ENCODE data around the gene WDR62.

WDR62 gene

DNA sequence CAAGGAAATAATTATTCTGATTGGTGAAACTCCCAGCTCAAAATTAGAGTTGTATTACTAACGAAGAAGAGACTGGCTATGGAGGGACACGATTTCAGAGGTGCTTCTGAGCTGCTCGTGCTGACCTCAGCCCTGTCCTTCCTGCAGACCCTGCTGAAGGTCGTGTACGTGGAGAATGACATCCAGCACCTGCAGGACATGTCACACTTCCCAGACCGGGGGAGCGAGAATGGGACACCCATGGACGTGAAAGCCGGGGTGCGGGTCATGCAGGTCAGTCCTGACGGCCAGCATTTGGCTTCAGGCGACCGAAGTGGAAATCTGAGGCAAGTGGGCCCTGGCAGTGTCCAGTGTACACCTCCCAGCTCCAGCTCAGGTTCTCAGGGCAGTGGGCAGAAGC, 28.2 kb downstream of the WDR62 start:
- DNase-seq, result no peak

DNA sequence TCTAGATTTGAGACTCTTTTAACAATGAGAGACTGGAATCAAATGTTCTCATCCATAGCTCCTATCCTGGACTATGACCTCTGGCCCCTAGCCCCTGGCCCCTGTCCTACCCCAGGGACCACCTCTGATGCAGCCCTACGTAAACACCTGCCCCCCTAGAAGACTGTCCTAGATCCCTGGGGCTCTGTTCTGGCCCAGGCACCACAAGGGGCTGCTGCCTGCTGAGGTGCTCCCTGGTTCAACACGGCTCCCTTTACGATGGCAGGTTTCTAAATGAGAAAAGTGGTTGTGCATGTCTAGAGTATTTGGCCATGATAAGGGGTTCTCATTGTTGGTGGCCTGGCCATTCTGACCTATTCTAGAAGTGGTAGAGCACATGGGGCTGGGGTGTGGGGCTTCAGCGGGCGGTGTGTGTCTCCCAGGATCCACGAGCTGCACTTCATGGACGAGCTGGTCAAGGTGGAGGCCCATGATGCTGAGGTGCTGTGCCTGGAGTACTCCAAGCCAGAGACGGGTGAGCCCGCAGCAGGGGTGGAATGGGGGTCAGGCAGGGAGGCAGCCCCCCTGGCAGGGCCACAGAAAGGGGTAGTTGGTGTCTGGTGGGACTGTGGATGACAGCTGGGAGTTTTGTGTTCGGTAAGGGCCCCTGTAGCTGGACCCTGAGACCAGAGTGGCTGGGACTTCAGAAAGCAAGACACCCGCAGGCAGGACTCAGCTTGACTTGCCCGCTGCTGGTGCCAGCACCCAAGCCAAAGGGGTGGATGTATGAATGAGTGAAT, 29.7 kb downstream of the WDR62 start:
- no peak for DNase-seq

DNA sequence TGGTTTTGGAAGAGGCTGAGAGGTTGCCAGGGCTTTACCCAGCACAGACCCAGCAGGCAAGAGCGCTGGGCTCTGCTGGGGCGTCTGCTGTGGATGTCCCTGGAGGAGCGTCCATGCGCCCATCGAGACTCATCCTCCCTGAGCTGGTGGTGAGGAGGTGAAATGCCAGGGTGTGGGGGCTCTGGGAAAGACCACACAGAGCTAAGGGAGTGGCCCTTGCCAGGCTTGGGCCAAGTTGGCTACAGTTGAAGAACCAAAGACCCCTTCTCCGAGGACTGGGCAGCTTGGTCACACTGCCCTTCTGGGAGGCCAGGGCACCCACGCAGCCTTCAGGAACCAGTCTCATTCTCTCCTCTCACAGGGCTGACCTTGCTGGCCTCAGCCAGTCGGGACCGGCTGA, 31.6 kb downstream of the WDR62 start:
- no peak for DNase-seq

DNA sequence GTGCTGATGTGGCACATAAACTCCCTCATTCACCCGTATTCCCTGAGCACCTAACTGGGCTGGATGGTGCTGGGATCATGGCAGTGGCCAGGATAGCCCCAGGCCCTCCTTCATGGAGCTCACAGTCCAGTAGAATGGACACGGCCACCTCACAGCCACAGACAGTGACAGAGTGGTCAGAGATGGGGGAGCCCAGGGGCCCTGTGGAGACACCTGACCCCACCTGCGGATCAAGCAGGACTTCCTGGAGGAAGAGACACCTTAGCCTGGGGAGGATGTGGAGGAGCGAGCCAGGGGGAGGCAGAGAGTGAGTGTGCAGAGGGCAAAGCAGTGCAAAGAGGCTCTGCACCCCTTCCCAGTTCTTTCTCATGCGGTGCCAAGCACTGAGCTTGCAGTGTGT, 35.1 kb downstream of the WDR62 start:
- DNase-seq, result no peak

DNA sequence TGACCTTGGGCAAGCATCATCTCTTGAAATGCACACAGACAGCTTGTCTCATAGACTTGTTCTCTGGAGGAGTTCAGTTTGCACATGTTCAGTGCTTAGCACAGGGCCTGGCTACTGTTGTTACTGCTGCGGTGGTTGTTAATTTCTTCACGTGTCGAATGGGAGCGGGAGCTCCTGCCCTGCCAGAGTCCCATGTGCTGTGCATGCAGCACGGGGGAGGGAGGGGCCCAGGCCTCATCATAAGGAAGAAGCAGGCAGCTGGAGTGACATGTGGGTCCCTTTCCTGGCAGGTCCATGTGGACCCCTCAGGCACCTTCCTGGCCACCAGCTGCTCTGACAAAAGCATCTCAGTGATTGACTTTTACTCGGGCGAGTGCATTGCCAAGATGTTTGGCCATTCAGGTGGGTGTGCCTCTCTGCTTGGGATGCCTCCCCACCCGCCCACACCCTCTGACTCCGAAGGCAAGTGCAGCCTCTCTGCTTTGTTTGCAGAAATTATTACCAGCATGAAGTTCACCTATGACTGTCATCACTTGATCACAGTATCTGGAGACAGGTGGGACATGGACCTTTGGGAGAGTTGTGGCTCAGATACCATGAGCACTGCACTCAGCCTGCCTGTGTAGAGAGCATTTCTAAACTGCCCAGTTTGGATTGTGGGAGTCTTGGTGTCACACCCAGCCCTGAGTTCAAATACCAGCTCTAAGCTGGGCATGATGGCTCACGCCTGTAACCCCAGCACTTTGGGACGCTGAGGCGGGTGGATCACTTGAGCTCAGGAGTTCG, 36.4 kb downstream of the WDR62 start:
- no peak for DNase-seq

DNA sequence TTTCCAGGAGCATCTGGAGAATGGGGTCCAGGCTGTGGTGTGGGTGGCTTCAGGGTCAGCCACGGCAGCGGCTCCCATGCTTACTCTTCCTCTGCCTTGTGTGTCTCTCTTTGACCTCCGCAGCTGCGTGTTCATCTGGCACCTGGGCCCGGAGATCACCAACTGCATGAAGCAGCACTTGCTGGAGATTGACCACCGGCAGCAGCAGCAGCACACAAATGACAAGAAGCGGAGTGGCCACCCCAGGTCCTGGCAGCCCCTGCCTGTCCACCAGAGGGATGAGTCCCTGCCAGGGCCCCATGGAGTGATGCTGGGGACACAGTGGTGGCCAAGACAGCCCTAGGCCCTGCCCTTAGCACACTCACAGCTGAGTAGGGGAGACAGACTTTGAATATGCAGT, 37.9 kb downstream of the WDR62 start:
- no peak for DNase-seq

DNA sequence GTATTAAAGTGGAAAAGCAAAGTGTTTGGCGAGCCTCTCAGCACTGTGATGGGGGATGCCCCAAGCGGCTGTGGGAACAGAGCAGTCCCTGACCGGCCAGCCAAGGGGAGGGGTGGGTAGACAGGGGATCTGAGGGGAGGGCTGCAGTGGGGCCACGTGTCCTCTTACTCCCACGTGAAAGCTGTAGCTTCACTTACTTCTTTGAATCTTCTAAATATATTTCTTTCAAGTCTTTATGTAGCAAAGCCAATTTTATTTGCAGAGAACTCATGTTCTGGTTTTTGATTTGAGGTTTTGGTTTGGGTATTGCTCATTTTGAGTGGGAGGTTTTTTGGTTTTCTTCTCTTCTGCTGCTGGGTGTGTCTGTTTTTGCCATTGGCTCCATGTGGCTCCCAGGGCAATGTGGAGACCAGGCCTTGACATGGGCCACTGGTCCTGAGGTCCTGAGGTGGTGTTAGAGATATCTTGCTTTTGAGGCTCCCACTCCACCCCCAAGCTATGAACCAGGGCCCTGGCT, 38.5 kb downstream of the WDR62 start:
- DNase-seq, result no peak

DNA sequence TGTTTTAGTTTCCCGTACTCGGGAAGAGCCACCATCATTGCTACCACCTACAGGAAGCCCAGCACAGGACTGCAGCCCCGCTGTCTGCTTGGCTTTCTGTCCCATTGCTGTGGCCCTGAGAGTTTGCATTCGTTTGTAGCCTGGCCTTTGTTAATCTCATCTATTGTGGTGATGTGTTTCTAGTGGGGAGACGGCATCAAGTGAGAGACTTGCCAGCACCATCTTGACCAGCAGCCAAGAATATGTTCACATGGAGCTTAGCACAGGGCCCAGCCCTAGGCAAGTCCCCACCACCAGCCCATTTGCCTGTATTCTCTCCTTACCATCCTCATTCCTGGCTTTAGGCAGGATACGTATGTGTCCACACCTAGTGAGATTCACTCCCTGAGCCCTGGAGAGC, 39.0 kb downstream of the WDR62 start:
- DNase-seq, result no peak

DNA sequence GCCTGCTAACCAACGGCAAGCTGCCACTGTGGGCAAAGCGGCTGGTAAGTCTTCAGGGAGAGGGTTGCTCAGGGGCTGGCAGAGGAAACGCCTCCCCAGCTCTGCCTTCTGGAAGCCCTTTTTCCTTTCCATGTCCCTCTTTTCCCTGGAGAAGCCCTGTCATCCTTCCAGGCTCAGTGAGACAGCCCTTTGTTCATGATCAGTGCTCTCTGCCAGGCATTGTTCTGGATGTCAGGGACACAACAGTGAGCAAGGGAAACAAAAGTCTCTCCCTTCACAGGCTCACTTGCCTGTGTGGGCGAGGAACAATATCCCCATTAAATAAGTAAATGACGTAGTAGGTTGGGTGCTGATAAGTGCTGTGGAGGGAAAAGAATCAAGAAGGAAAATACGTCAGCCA, 42.3 kb downstream of the WDR62 start:
- no peak for DNase-seq

DNA sequence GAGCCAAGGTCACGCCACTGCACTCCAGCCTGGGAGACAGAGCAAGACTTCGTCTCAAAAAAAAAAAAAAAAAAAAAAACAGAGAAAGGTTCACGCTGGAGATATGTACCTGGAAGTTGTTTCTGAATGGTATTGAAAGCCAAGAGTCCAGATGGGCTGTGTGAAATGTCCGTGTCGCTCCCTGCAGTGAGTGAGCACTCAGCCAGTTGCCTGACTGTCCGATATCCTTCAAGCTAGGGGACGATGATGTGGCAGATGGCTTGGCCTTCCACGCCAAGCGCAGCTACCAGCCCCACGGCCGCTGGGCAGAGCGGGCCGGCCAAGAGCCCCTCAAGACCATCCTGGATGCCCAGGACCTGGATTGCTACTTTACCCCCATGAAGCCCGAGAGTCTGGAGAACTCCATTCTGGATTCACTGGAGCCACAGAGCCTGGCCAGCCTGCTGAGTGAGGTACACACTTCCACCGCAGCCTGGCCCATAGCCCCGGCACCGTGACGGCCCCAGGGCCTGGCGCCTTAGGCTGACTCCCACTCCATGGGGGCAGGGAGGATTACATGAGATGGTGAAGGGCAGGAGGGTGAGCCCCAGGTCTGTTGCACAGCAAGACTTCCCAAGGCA, 44.6 kb downstream of the WDR62 start:
- no peak for DNase-seq

DNA sequence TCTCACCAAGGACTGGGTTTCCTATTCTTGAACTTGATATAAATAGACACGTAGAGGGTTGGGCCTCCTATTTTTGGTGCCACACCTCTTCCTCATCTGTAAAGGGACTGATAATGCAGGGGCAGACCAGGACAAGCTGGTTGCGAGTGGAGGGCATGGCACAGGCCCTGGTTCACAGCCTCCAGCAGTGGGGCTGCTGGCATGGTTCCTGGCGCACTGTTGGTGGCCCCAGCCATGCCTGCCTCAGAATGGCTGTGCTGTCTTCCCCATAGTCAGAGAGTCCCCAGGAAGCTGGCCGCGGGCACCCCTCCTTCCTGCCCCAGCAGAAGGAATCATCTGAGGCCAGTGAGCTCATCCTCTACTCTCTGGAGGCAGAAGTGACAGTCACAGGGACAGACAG, 45.8 kb downstream of the WDR62 start:
- no peak for DNase-seq

DNA sequence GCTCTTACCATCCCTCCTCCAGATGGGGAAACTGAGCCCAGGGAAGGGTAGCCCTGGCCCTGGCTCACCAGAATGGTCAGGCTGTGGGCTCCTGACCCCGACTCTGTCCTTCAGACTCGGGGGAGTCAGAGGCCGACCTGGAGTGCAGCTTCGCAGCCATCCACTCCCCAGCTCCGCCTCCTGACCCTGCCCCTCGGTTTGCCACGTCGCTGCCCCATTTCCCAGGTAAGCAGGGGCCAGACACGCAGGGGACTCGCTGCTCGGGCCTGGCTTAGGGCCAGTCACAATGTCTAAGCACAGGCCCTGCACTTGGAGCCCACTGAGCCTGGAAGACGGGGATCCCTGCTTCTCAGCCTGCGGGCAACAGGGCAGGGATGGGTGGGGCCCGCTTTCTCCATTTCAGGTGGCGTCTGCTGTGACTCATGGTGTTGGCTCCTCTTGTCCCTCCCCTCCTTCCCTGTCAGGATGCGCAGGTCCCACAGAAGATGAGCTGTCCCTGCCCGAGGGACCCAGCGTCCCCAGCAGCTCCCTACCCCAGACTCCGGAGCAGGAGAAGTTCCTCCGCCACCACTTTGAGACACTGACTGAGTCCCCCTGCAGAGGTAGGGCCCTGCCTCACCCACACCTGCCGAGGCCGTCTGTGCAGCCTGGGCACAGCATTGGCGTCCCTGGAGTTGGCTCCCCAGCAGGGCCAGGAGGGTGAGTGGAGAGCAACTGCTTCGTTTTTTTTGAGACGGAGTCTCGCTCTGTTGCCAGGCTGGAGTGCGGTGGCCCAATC, 47.0 kb downstream of the WDR62 start:
- DNase-seq, result no peak

DNA sequence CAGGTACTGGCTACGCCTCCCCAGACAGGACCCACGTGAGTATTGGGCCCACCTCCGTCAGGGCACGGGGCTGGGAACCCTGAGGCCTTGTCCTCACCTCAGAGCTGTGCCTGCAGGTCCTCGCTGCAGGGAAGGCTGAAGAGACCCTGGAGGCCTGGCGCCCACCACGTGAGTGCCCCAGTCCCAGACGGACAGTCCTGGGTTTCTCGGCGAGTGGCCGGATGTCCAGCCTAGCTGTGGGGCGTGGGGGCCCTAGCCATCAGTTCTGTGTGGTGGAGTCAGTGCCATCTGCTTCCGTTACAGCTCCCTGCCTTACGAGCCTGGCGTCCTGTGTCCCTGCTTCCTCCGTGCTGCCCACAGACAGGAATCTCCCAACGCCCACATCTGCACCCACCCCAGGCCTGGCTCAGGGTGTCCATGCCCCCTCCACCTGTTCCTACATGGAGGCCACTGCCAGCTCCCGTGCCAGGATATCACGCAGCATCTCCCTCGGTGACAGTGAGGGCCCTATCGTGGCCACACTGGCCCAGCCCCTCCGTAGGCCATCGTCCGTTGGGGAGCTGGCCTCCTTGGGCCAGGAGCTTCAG, 48.4 kb downstream of the WDR62 start:
- no peak for DNase-seq

DNA sequence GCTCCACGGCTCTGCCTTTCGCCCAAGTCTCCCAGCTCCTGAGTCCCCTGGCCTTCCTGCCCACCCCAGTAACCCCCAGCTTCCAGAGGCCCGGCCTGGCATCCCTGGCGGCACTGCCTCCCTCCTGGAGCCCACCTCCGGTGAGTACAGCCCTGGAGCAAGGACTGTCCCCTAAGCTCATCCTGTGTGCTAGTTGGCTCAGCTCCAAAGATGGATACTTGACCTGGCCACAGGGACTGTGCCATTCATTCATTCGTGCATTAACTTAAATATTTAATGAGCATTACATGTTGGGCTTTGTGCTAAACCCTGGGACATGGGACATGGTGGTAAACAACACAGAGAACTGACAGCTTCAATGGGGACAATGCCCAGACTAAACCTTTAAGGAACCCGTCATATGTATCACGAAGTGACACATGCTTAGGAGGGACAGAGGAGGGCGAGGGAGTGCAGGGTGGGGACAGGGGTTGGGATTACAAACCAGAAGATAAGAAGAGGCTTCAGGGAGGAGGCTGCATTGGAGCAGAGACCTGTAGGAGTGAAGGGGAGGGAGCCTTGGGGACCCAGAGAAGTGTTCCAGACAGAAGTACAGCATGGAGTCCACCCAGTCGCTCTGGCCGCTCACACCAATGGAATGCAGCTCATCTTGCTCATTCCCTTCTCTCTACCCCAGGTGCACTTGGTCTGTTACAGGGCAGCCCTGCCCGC, 49.3 kb downstream of the WDR62 start:
- DNase-seq, result no peak

DNA sequence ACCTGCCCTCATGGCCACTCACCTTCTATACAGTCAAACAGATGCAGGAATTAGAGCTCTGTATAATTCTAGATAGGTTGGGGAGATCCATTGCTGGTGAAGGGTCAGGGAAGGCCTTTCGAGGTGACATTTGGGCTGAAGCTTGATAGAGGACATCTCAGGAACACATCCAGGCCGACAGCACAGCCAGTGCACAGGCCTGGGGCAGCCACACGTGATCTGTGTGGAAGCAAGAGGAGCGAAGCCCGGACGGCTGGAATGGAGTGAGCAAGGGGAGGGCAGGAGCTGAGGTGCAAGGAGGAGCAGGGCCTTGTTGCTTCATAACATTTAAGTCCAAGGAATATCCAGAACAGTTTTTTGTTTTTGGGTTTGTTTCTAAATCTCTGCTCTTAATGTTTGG, 51.7 kb downstream of the WDR62 start:
- no peak for DNase-seq

DNA sequence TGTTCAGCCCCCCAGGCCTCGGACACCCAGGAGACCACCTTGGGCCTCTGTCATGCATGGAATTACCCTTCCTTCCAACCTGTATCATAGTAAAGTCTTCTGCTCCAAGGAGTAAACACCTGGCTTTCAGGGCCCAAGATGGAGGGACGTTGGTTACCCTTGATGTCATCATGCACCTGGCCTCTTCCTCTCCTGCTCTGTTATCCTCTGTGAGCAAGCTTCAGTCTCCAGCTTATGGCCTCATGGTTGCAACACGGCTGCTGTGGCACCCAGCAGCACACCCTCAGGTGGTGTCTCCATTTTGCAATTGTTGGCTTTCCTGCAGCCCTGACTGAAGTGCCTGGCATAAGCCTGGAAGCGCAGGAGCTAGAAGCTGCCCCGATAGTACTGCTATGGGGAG, 52.3 kb downstream of the WDR62 start:
- no peak for DNase-seq

DNA sequence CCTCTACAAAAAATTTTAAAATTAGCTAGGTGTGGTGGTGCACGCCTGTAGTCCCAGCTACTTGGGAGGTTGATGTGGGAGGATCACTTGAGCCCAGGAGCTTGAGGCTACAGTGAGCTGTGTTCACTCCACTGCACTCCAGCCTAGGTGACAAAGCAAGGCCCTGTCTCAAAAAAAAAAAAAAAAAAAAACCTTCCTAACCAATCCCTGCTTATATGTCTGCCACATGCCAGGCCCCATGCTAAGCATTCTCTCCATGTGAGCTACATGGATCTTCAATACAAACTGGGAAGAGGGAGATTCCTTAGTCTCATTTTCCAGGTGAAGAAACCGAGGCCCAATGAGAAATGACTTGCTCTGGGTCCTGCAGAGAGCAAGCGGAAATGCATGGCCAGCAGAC, 54.0 kb downstream of the WDR62 start:
- DNase-seq, result no peak

DNA sequence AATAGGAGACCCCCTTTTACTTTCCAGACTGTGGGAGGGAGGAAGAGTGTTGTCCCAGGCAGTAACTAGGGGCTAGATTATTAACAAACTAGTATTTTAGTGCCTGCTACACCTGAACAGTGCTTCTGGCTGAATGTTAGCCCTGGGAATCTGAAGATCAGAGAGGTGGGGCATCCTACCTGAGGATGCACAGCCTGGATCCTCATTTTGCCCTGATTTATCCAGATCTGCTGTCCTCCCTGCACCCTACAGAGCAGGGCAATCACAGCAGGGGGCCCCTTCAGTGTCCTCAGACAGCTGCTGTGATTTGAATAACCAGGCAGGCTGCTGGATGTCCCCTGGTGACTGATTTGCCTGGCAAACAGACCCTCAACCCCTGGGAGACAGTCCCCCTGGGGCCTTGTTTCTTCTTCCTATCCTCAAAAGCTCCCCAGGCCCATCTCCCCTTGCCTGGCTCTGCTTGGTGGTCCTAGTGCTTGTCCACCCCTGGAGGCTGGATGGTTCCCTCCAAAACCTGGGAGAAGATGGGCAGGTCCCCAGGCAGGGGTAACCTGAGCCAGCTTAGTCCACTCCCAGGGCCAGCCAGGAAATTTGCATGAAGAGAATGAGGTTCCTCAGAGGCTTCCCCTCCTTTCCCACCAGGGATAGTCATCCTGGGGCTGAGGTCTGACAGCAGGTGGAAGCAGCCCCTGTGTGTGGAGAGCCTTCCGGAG, 55.9 kb downstream of the WDR62 start, which contains the start of gene OVOL3:
Gene OVOL3, plus strand, starts transcription at position 657 of the 713 bp plus-strand sequence. CDS start 60 bp downstream, outside the sequence.
- no peak for DNase-seq

DNA sequence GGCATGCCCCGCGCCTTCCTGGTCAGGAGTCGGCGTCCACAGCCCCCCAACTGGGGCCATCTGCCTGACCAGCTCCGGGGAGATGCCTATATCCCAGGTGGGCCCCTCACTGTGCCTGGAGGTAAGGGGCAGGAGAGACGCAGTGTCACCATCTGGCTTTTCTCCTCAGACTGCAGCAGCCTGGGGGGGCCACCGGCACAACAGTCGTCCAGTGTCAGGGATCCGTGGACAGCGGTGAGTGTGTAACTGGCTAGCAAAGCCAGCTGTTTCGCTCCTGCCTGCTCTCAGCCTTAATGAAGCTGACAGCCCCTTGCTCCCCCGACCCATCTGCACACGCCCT, 56.5 kb downstream of the WDR62 start:
- DNase-seq, result no peak

DNA sequence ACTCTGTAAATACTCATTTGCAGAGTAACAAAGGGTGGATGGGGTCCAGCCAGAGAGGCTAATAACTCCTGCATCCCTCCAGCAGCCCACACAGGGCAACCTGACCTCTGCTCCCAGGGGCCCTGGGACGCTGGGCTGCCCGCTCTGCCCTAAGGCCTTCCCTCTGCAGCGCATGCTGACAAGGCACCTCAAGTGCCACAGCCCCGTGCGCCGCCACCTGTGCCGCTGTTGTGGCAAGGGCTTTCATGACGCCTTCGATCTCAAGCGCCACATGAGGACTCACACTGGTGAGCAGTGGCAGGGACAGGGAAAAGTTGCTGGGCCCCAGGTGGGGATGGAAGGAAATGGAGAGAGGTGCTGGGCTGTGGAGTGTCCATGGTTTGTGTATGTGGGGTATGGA, 58.0 kb downstream of the WDR62 start:
- DNase-seq, result no peak

DNA sequence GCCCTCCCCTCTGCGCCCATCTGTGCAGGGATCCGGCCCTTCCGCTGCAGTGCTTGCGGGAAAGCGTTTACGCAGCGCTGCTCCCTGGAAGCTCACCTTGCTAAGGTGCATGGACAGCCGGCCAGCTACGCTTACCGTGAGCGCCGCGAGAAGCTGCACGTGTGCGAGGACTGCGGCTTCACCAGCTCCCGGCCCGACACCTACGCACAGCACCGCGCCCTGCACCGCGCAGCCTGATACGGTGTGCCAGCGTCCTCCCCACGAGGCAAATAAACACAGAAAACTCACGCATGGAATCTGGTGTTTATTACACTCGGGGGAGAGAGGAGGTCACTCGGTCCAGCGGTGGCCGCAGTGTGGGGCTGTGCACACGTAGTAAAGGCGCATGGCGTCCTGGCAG, 58.7 kb downstream of the WDR62 start:
- DNase-seq, result no peak

All from CD4-positive, alpha-beta T cell treated with Interleukin-10 for 1 hour (primary cell).